HG03045 (cell line): ENCODE measurements around the gene NPBWR2.

Experiments used
- ATAC-seq: cut with Tn5 transposase; IDR thresholded peaks from one replicate; pipeline ENCODE4 v1.9.1; 2021; ENCODE audit warnings: mild to moderate bottlenecking, moderate library complexity; ENCODE audit not compliant: unreplicated experiment

Gene NPBWR2

DNA sequence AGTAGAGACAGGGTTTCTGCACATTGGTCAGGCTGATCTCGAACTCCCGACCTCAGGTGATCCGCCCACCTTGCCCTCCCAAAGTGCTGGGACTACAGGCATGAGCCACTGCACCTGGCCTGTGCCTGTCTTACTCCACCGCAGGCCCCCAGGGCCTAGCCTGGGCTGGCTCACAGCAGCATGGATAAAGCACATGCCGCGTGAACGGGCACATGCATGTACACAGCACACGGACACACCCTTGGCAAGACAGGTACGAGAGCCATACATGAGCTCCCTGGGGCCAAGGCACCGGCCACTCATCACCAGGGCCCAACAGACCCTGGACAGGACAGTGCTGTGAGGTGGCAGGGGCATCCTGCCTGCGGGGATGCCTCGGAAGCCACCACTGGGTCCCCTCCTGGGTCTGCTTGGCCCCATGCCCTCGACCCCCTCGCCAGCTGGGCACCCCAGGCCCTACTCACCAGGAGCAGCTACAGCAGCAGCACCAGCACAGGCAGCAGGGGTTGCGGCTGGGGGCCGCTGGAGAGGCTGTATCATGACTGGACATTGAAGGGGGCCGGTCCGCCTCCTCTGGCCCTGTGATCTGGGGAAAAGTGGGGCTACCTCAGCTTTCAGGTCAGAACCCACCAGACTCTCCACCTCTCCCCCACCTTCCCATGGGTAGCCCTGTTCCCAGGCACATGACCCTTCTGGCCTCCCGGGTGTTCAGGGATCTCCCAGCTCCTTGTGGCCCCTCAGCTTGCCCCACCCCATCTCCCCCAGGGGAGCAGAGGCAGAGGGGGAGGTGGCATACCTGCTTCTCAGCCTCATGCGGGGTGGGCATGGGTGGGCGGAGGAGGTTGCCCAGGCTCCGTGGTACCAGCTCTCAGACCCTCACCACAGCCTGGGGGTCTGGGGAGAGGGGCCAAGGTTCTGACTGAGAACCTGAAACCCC lies 31.0 kb downstream of the NPBWR2 start:
- ATAC-seq, result no peak

DNA sequence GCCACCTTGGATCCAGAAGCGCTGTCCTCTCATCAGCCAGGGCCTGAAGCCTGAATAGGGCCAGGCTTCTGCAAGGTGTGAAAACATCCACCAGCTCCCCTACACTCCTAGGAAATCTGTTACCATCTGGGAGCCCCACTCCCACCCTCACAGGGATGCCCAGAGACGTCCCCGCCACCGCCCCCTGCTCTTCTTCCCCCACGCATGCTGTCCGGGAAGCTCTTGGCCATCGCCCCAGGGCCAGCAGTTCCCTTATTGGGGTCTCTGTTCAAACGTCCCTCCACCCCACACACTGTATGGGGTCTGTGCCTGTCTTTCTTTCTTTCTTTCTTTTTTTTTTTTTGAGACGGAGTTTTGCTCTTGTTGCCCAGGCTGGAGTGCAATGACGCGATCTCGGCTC lies 31.8 kb downstream of the NPBWR2 start:
- ATAC-seq, result no peak

DNA sequence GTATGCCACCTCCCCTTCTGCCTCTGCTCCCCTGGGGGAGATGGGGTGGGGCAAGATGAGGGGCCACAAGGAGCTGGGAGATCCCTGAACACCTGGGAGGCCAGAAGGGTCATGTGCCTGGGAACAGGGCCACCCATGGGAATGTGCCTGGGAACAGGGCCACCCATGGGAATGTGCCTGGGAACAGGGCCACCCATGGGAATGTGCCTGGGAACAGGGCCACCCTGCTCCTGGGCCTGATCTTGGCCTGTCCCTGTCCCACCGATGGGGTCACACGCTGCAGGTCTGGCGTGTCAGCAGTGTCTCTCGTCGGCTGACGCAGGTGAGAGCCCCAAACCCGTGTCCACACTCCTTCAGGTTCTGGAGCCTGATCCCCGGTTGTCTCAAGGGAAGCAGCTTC lies 32.4 kb downstream of the NPBWR2 start:
- ATAC-seq, result no peak

DNA sequence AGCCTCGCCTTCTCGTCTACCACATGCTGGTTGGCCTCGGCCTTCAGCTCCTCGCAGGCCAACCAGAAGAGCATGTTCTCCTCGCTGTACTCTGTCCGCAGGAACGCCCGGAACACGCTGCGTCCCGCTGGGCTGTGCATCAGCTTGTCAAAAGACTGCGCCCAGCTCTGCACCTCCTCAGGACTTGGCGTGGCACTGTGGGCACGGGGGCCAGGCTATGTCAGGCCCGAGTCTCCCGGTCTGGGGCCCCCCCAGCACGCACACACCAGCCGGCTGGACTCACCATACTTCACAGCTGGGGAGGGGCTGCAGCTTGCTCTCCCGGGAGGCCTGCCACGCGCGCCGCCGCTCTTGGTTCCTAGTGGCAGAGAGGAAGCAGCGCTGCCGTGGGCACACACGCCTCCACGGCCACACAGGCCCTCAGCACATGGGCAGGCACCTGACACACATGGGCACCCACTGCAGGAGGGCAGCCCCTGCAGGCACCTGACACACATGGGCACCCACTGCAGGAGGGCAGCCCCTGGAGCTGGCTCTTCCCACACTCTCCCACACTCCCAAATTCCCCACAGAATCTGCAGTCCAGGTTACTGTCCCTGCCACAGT lies 33.1 kb downstream of the NPBWR2 start:
- ATAC-seq, result no peak

DNA sequence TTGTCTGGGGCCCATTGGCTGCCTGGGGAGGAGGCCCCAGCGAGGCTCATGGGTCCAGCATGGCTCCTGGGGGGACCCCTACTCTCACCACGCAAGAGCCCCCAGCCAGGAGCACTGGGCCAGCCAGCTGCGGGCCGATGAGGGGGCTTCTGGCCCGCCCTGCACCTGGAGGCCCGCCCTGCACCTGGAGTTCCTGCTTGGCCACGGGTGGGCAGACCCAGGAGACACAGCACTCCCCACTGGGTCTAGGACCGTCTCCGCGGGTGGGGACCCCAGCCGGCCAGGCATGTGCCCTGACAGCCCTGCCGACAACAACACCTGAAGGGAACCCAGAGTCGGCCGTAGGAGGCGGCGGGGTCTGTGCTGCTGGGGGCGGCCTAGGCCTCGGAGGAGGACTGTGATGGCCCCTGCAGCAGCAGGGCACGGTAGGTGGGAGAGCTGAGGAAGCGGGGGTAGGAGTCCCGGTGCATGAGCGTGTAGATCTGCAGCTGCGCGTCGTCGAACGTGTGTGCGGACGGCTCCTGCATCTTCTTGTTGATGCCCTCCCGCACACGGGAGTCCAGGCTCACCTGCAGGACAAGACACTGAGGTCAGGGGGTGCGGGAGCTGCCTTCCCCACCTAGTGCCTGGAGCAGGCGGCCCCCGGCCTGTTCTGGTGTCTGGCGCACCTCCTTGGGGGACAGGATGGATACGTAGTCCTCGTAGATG lies 33.7 kb downstream of the NPBWR2 start:
- no peak for ATAC-seq

DNA sequence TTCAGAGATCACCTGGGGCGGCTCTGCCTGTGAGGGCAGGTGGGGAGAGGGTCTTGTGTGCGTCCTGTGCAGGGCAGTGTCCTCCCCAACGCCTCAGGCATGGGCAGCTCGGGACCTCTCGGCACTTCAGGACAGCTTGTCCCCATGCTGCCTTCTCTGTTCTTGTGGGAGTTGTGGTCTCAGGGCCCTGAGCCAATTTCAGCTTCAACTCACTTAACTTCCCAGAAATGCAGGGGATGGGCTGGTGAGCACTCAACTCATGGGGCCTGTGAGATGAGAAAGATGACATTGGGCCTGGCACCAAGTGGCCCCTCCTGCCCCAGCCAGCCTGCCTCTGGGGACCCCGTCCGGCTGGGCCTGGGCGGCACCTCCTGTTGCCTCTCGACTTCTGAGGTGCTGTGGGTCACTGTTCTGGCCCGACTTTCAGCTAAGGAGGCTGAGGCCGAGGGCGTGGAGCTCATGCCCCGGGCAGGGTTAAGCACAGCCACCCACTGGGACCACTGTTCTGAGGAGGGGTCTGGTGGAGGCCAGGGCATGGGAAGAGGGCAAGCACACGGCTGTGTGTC lies 34.8 kb downstream of the NPBWR2 start:
- no peak for ATAC-seq

DNA sequence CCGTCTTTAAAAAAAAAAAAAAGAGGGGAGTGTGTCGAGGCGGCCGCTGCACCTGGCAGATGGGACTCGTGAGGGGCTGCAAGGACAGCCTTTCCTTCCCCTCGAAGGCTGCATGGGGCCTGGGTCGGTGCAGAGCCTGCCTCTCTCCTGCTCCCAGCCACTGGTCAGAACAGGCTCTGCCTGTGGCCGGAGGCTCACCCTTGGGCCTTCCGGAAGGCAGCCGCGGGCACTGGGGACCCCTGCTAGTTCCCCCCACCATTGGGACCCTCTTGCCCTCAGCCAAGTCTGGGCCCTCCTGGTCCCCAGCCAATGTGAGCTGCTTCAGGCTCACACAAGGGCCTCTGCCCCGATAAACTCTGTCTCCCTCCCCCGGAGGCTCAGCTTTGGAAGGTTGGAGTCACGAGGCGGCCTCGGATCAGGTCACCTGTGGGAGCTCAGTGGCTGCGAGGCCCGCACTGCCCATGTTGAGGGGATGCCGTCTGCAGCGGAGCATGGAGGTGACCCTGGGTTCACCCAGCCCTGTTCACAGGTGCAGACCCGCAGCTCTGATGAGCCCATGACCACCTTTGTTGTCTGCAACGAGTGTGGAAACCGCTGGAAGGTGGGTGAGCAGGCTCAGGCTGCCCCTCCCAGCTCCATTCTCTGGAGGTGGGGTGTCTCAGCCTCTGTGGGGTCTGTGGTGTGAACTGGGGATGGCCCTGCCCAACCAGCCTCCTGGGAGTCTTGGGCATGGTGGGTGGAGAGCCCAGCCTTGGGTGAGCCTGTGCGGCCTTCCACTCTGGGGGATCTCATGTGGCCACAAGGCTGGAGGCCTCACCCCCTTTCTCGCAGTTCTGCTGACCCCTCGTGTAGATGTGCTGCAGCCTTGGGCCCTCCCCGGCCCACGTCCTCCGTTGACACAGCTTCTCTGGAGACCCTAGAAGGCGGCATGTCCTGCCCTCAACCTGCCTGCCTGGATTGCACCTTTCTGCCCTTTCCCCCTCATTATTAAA lies 35.7 kb downstream of the NPBWR2 start:
- ATAC-seq, result no peak

DNA sequence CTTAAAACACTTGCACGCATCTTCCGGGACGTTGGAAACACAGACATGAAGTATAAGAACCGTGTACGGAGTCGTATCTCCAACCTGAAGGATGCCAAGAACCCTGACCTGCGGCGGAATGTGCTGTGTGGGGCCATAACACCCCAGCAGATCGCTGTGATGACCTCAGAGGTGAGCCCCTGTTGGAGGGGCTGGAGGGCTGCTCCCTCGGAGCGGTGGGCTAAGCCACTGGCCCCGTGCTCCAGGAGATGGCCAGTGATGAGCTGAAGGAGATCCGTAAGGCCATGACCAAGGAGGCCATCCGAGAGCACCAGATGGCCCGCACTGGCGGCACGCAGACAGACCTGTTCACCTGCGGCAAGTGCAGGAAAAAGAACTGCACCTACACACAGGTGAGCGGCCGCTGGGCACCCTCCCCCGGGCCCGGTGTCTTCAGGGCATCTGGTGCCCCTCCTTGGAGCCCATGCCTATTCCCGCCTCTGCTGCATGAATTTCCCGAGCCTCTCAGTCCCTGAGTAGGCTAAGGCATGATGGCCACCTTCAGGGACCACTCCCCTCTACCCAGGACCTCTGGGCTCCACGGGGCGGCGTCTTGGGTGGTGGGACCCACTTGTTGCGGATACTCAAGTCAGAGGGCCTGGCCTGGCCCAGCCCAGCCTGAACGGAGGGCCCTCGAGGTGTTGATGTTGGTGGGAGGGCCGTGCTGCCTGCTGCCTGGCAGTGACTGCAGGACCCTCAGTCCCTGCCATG lies 36.9 kb downstream of the NPBWR2 start:
- ATAC-seq, result no peak

DNA sequence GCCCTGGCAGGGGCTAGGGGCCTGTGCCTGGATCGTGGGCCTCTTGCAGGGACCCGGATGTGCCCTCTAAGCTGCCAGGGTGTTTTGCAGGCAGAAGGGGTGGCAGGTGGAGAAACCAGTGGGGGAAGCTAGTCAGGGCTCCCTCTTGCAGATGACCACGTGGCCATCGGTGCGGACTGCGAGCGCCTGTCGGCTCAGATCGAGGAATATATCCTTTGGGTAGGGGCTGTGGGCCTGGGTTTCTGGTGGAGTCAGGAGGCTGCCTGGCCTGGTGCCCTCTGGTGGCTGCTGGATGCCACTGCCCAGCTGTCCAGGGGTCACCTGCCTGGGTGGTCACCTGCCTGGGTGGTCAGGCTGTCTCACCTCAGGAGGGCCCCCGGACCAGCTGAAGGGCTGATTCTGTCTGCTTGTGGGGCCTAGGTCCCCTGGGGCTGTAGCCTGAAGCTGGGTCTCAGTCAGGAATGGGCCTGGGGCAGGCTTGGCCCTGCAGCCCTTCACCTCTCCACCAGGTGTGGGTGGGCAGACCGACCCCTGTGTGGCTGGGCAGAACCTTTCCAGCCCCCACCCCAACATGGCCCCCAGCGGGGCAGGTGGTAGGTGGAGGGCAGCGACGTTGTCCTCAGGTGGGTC lies 37.6 kb downstream of the NPBWR2 start:
- no peak for ATAC-seq

DNA sequence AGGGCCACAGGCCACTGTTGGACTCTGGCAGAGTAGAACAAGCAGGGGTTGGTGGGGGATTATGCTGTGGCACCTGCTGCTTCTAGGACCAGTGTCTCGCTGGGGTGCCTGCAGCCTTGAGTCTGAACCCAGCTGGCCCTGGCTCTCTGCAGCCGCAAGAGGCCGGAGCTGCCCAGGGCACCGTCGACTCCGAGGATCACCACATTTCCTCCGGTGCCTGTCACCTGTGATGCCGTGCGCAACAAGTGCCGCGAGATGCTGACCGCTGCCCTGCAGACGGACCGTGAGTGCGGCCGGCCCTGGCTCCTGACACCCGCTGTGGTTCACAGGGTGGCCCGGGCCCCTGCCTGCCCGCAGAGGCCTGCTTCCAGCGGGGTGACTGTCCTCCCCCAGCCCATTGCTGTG lies 38.2 kb downstream of the NPBWR2 start:
- ATAC-seq, result no peak

DNA sequence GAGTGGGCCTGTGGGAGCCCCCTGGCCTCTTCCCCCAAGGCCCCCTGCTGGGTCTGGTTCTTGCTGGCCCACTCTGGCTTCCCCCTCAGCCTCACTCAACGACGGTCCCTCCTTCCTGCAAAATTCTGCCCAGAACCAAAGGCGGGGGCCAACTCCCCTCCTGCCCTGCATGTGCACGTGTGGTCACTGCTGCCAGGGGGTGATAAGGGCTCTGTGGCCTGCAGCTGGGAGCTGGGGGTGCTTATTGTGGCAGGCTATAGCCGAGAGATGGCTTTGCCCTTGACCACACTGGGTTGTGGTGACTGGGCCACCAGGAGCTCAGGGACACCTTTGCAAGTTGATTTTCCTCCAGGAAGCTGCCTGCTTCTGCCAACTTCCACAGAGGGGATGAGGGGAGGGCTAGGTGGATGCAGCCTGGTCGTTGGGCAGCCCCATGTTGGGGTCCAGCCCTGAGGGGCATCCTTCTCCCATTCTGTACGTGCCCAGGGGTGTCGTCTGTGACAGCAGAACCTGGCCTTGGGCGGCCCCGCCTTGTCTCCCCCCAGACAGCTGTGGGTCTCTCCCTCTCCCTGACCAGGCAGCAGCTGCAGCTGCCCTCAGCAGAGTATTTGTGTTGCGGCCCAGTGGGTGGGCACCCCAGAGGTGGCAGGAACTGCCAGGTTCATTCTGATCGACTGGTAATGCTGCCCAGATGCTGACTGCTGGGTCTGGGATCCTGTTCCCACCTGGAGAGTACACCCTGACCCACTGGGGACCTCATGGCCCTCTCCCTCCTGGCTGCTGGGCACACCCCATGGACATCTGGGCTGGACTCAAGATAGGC lies 38.8 kb downstream of the NPBWR2 start:
- ATAC-seq, result no peak

DNA sequence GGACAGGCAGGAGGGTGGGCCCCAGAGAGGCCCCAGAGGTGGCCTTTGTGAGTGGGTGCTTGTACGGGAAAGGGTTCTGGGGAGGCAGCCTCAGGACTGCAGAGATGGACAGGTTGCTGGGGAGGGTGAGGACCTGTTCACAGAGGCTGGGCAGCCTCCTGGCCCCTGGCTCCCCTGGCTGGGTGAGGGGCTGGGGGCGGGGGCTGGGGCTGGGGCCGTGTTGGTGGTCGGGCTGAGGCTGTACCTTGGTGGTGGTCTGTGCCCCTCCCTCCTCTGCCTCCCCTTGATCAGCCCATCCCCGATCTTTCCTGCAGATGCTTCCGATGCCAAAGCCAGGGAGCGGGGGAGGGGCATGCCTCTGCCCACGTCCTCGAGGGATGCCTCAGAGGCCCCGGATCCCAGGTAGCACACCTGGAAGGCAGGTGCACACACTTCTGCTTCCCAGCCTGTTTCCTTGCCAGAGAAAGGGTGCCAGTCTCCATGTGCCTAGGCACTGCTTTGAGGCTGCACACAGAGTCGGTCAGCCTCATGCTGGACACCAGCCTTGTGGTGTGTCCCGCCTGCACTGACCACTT lies 39.5 kb downstream of the NPBWR2 start:
- no peak for ATAC-seq

DNA sequence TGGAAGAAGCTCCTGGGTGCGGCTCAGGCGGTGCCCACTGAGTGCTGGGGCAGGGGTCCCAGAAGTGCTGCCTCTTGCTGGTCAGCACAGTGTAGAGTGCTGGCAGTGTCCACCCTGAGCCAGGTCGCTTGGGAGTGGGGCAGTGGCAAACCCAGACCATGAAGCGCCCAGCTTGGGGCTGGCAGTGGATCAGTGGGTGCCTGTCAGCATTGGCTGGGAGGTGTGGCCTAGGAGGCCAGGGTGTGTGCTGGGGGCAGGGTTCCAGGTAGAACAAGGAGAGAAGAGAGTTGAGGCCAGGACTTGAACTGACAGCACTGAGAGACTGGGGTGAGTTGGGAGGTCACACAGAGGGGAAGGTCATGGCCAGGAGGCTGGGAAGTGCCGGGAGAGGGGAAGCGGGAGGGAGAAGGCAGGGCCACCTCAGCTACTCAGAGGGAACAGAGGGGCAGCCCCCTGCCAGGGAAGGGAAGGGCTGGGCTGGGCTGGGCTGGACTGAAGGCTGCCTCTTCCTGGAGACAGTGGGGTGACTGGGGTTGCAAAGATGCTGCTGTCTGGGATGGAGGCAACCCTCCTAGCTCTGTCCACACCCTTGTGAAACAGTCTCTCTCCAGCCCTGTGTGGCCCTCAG lies 40.2 kb downstream of the NPBWR2 start:
- ATAC-seq, result no peak

DNA sequence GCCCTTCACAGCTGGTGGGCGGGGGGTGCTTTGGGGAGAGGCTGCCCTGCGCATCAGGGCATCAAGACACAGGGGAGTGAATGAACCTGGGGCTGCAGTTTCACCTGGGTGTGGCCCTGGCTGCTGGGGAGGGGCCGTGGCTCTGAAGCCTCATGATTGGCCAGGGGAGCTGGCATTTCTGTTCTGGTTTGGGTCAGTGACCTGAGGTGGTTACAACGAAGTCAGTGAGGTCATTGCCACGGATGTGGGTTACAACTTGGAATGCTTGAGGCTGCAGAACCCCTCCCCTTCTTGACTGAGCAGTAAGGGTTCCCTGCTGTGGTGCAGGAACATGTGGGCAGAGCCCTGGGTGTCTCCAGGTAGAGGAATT lies 41.4 kb downstream of the NPBWR2 start:
- peak; percentile 31 for ATAC-seq

DNA sequence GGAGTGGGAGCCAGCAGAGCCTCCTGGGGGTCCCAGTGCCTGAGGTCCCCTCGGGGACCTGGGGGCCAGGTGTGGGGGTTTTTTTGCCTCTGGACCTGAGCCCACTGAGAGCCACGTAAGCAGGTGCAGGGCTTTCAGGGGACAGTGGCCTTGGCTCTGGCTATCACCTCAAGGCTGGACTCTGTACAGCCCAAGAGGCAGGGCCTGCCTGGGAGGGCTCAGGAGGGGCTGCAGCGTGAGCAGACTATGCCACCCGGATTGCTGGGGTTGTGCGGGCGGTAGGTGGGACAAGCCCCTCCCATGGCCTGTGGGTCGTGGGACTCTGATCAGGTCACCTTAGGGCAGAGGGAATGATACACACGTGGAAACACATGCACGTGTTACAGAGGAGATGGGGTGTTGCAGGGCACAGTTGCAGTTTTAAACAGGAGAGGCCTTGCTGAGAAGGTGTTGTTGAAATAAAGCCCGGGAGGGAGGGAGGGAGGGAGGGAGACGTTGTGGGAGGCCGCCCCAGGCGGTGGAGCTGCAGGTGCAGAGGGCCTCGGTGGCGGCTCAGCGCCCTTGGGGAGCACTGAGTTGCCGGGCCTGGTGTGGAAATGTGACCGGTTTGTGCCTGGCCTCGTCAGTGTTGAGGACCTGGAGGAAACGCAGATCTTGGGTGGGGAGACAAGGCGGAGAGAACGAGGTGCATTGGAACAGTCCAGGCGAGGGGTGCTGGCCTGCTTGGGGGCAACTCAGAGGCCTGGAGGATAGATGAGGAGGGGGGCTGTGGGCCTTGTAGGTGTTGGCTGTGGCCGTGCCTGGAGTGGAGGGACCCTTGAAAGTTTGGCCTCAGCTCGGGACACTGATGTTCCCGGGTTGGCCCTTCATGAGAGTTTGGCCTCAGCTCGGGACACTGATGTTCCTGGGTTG lies 42.0 kb downstream of the NPBWR2 start:
- no peak for ATAC-seq

DNA sequence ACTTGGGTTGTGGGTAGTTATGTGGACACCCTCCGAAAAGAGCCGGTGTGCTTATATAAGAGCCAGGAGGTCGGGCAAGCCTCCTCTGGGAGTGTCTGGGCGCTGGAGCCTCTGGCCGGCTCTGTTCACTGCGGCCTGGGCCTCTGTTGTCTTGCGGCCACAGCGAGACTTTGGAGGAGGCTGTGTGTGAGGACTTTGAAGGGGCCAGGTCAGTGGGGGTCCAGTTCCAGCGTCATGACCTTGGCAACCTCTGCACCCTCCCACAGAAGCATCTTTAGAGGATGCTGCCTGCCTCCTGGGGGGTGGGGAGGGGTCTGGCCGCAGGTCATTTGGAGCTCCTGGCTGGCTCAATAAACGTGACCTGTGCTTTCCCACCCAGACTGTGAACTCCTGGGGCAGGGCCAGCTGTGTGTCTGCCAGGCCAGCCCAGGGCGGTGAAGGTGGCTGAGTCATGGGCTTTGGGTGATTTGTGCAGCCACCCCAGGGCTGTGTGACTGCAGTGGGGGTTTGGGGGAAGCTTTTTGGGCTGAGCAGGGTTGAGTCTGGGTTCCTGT lies 43.1 kb downstream of the NPBWR2 start:
- no peak for ATAC-seq
